Measurements from ENCODE around the gene COBL.

Gene COBL

GRCh38 chr7:51123322-51124019 is 193.1 kb downstream of the COBL start:
- peak; percentile 48 to 62 for DNase-seq (ENCODE audit: low read depth in 2 of 2)

- DNase-seq (ENCODE audit: low read depth in 2 of 2): no peak
Observed at GRCh38 chr7:51121931-51122425, 194.6 kb downstream of the COBL start.

GRCh38 chr7:51121036-51121790 is 195.4 kb downstream of the COBL start:
- no peak for DNase-seq (ENCODE audit: low read depth in 2 of 2)

- DNase-seq (ENCODE audit: low read depth in 2 of 2): no peak
Observed at GRCh38 chr7:51118628-51119027, 198.0 kb downstream of the COBL start.

GRCh38 chr7:51114501-51114900 is 202.1 kb downstream of the COBL start:
- DNase-seq (ENCODE audit: low read depth in 2 of 2): no peak

- no peak for DNase-seq (ENCODE audit: low read depth in 2 of 2)
Observed at GRCh38 chr7:51113962-51114361, 202.6 kb downstream of the COBL start.

- no peak for DNase-seq (ENCODE audit: low read depth in 2 of 2)
Observed at GRCh38 chr7:51113560-51113959, 203.0 kb downstream of the COBL start.

- no peak for DNase-seq (ENCODE audit: low read depth in 2 of 2)
Observed at GRCh38 chr7:51111241-51111940, 205.2 kb downstream of the COBL start.

- DNase-seq (ENCODE audit: low read depth in 2 of 2): no peak
Observed at GRCh38 chr7:51108134-51108533, 208.5 kb downstream of the COBL start.

- no peak for DNase-seq (ENCODE audit: low read depth in 2 of 2)
Observed at GRCh38 chr7:51104278-51104677, 212.3 kb downstream of the COBL start.

GRCh38 chr7:51103718-51104117 is 212.9 kb downstream of the COBL start:
- no peak for DNase-seq (ENCODE audit: low read depth in 2 of 2)

- no peak for DNase-seq (ENCODE audit: low read depth in 2 of 2)
Observed at GRCh38 chr7:51102828-51103227, 213.8 kb downstream of the COBL start.

GRCh38 chr7:51101111-51101757 is 215.4 kb downstream of the COBL start:
- DNase-seq (ENCODE audit: low read depth in 2 of 2): no peak

GRCh38 chr7:51090411-51090810 is 226.2 kb downstream of the COBL start:
- no peak for DNase-seq (ENCODE audit: low read depth in 2 of 2)

- DNase-seq (ENCODE audit: low read depth in 2 of 2): no peak
Observed at GRCh38 chr7:51085034-51085692, 231.4 kb downstream of the COBL start.

- DNase-seq (ENCODE audit: low read depth in 2 of 2): no peak
Observed at GRCh38 chr7:51084121-51084520, 232.5 kb downstream of the COBL start.

- no peak for DNase-seq (ENCODE audit: low read depth in 2 of 2)
Observed at GRCh38 chr7:51082940-51083533, 233.6 kb downstream of the COBL start.

- DNase-seq (ENCODE audit: low read depth in 2 of 2): no peak
Observed at GRCh38 chr7:51082096-51082840, 234.3 kb downstream of the COBL start.

GRCh38 chr7:51081270-51081890 is 235.2 kb downstream of the COBL start:
- no peak for DNase-seq (ENCODE audit: low read depth in 2 of 2)

All from activated CD4-positive, alpha-beta T cell treated with anti-CD3 and anti-CD28 coated beads for 24 hours (primary cell).